ENCODE data around the gene ENPP6.
"Not testable (repeated sequence)": the region's sequence is repeated elsewhere in the genome, so short reads cannot be mapped to it uniquely, and the experiment has no call there.

ENPP6 gene

GRCh38 chr4:184150102-184150839 is 67.4 kb downstream of the ENPP6 start:
- H3K9ac ChIP-seq (ENCODE audit: low read length): no peak overlapping the region
- no peaks in the 10 kb centered on the region for H3K36me3 ChIP-seq (ENCODE audit: control insufficient read depth, insufficient read depth, low read length)
- H3K27me3 ChIP-seq (ENCODE audit: control insufficient read depth, insufficient read depth, low read length): no peaks in the 10 kb centered on the region
- no peak overlapping the region for H3K4me3 ChIP-seq (ENCODE audit: low read length)
- peak overlapping the region; percentile 28 for H3K27ac ChIP-seq (ENCODE audit: low read depth, low read length)
- H3K4me1 ChIP-seq (ENCODE audit: control insufficient read depth, insufficient read depth, low read length): peaks cover 9% of the 10 kb centered on the region

- Histone ChIP-seq H3K9ac (ENCODE audit: low read length) (no peak overlapping the region), H3K27me3 (ENCODE audit: control insufficient read depth, insufficient read depth, low read length) (no peaks in the 10 kb centered on the region), H3K36me3 (ENCODE audit: control insufficient read depth, insufficient read depth, low read length) (no peaks in the 10 kb centered on the region), H3K4me1 (ENCODE audit: control insufficient read depth, insufficient read depth, low read length) (peaks cover 9% of the 10 kb centered on the region), H3K27ac (ENCODE audit: low read depth, low read length) (no peak overlapping the region), H3K4me3 (ENCODE audit: low read length) (no peak overlapping the region)
Observed at GRCh38 chr4:184148738-184149637, 68.7 kb downstream of the ENPP6 start.

GRCh38 chr4:184147858-184148737 is 69.6 kb downstream of the ENPP6 start:
- no peaks in the 10 kb centered on the region for H3K36me3 ChIP-seq (ENCODE audit: control insufficient read depth, insufficient read depth, low read length)
- no peak overlapping the region for H3K27ac ChIP-seq (ENCODE audit: low read depth, low read length)
- H3K4me3 ChIP-seq (ENCODE audit: low read length): no peak overlapping the region
- no peak overlapping the region for H3K9ac ChIP-seq (ENCODE audit: low read length)
- peaks cover 9% of the 10 kb centered on the region for H3K4me1 ChIP-seq (ENCODE audit: control insufficient read depth, insufficient read depth, low read length)
- no peaks in the 10 kb centered on the region for H3K27me3 ChIP-seq (ENCODE audit: control insufficient read depth, insufficient read depth, low read length)

GRCh38 chr4:184146951-184147350 is 70.7 kb downstream of the ENPP6 start:
- no peak overlapping the region for H3K9ac ChIP-seq (ENCODE audit: low read length)
- no peak overlapping the region for H3K27ac ChIP-seq (ENCODE audit: low read depth, low read length)
- no peaks in the 10 kb centered on the region for H3K36me3 ChIP-seq (ENCODE audit: control insufficient read depth, insufficient read depth, low read length)
- no peaks in the 10 kb centered on the region for H3K27me3 ChIP-seq (ENCODE audit: control insufficient read depth, insufficient read depth, low read length)
- H3K4me1 ChIP-seq (ENCODE audit: control insufficient read depth, insufficient read depth, low read length): peaks cover 9% of the 10 kb centered on the region
- no peak overlapping the region for H3K4me3 ChIP-seq (ENCODE audit: low read length)

- Histone ChIP-seq H3K4me1 (ENCODE audit: control insufficient read depth, insufficient read depth, low read length) (peaks cover 6% of the 10 kb centered on the region), H3K27ac (ENCODE audit: low read depth, low read length) (no peak overlapping the region), H3K4me3 (ENCODE audit: low read length) (no peak overlapping the region), H3K27me3 (ENCODE audit: control insufficient read depth, insufficient read depth, low read length) (no peaks in the 10 kb centered on the region), H3K36me3 (ENCODE audit: control insufficient read depth, insufficient read depth, low read length) (no peaks in the 10 kb centered on the region), H3K9ac (ENCODE audit: low read length) (no peak overlapping the region)
Observed at GRCh38 chr4:184145596-184145995, 72.1 kb downstream of the ENPP6 start.

- H3K4me1 ChIP-seq (ENCODE audit: control insufficient read depth, insufficient read depth, low read length): no peaks in the 10 kb centered on the region
- H3K9ac ChIP-seq (ENCODE audit: low read length): no peak overlapping the region
- H3K36me3 ChIP-seq (ENCODE audit: control insufficient read depth, insufficient read depth, low read length): no peaks in the 10 kb centered on the region
- no peaks in the 10 kb centered on the region for H3K27me3 ChIP-seq (ENCODE audit: control insufficient read depth, insufficient read depth, low read length)
- H3K4me3 ChIP-seq (ENCODE audit: low read length): no peak overlapping the region
- no peak overlapping the region for H3K27ac ChIP-seq (ENCODE audit: low read depth, low read length)
Observed at GRCh38 chr4:184143770-184144564, 73.7 kb downstream of the ENPP6 start.

GRCh38 chr4:184142121-184143000 is 75.3 kb downstream of the ENPP6 start:
- H3K4me3 ChIP-seq (ENCODE audit: low read length): no peak overlapping the region
- H3K9ac ChIP-seq (ENCODE audit: low read length): no peak overlapping the region
- H3K27me3 ChIP-seq (ENCODE audit: control insufficient read depth, insufficient read depth, low read length): no peaks in the 10 kb centered on the region
- H3K27ac ChIP-seq (ENCODE audit: low read depth, low read length): no peak overlapping the region
- H3K4me1 ChIP-seq (ENCODE audit: control insufficient read depth, insufficient read depth, low read length): no peaks in the 10 kb centered on the region
- no peaks in the 10 kb centered on the region for H3K36me3 ChIP-seq (ENCODE audit: control insufficient read depth, insufficient read depth, low read length)

GRCh38 chr4:184140901-184141300 is 76.8 kb downstream of the ENPP6 start:
- not testable (repeated sequence) for H3K36me3 ChIP-seq (ENCODE audit: control insufficient read depth, insufficient read depth, low read length); H3K4me1 ChIP-seq (ENCODE audit: control insufficient read depth, insufficient read depth, low read length); H3K27ac ChIP-seq (ENCODE audit: low read depth, low read length); H3K9ac ChIP-seq (ENCODE audit: low read length); H3K27me3 ChIP-seq (ENCODE audit: control insufficient read depth, insufficient read depth, low read length); H3K4me3 ChIP-seq (ENCODE audit: low read length)

- no peaks in the 10 kb centered on the region for H3K4me1 ChIP-seq (ENCODE audit: control insufficient read depth, insufficient read depth, low read length)
- H3K4me3 ChIP-seq (ENCODE audit: low read length): no peak overlapping the region
- H3K27me3 ChIP-seq (ENCODE audit: control insufficient read depth, insufficient read depth, low read length): no peaks in the 10 kb centered on the region
- no peak overlapping the region for H3K27ac ChIP-seq (ENCODE audit: low read depth, low read length)
- no peak overlapping the region for H3K9ac ChIP-seq (ENCODE audit: low read length)
- H3K36me3 ChIP-seq (ENCODE audit: control insufficient read depth, insufficient read depth, low read length): no peaks in the 10 kb centered on the region
Observed at GRCh38 chr4:184136525-184136924, 81.1 kb downstream of the ENPP6 start.

GRCh38 chr4:184126800-184127199 is 90.9 kb downstream of the ENPP6 start:
- Histone ChIP-seq H3K4me3 (ENCODE audit: low read length) (no peak overlapping the region), H3K36me3 (ENCODE audit: control insufficient read depth, insufficient read depth, low read length) (no peaks in the 10 kb centered on the region), H3K9ac (ENCODE audit: low read length) (no peak overlapping the region), H3K4me1 (ENCODE audit: control insufficient read depth, insufficient read depth, low read length) (no peaks in the 10 kb centered on the region), H3K27me3 (ENCODE audit: control insufficient read depth, insufficient read depth, low read length) (no peaks in the 10 kb centered on the region), H3K27ac (ENCODE audit: low read depth, low read length) (no peak overlapping the region)

All from rectal smooth muscle tissue (tissue), 1 donor.